Stimulated activated CD8-positive, alpha-beta memory T cell treated with anti-CD3 and anti-CD28 coated beads, Interleukin-7, amount 100 ng/mL, for 48 hours (primary cell): Measurements from ENCODE around the gene KIAA2012.

Experiments used
- DNase-seq, 2 donors: peaks; one replicate each; pipeline ENCODE4 v3.0.0-alpha.2; 2020; ENCODE audit warnings: low read depth in 1 of 2; ENCODE audit errors: extremely low read depth in 1 of 2

The KIAA2012 gene

GRCh38 chr2:202042444-202042843 lies 30.6 kb upstream of the KIAA2012 start:
- no peak for DNase-seq

- DNase-seq, result no peak
These were observed 29.6 kb upstream of the KIAA2012 start for GRCh38 chr2:202043475-202043874.

DNA sequence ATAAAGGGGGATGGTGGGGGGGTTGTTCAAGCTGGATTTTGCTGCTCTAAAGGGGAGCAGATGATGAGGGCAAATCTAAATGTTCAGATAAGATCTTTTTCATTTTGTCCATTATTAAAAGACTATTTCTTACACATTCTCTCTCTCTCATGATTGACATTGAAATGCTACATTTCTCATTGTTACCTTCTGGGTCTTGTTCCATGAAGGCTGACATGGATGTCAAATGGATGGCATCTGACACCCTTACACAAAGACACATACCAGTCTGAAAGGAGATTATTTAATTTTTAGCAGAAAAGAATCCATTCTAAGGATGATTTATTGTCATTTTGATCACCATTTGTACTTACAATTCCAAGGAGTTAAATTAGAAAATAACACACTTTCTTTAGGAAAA lies 28.3 kb upstream of the KIAA2012 start:
- DNase-seq, result no peak

- no peak for DNase-seq
These were observed 26.5 kb upstream of the KIAA2012 start for GRCh38 chr2:202046572-202046971.

DNA sequence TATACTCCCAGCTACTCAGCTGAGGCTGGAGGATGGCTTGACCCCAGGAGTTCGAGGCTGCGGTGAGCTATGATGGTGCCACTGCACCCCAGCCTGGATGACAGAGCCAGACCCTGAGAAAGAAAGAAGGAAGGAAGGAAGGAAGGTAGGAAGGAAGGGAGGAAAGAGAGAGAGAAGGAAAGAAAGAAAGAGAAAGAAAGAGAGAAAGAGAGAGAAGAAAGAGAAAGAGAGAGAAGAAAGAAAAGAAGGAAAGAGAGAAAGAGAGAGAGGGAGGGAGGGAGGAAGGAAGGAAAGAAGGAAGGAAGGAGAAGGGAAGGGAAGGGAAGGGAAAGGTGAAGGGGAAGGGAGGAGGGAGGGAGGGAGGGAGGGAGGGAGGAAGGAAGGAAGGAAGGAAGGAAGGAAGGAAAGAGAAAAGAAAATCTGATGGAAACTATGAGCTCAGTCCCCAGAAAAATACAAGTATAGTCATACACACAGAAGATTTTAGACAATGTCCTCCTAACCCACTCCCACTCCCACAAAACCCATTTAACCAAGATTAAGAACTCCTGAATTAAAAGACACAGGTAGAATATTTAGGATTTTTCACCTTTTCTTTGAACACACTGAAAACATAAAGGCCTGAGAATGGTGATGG lies 23.8 kb upstream of the KIAA2012 start:
- DNase-seq, result no peak

DNA sequence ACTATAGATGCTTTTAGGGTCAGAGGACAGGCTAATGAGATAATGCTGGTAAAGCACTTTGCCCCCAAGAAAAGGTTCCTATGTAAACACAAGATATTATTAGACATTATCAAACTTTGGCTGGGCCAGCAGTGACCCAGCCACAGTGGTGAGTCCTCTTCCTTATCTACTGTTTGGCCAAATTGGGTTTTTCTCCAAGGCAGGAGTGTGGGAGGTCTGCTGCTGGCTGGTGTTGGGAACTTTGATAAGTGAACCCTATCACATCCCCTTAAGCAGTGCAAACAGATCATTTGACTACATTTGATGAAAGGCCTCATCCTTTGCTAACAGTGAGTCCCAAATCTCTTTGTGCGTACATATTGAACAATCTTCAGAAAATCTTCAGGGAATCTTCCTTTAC lies 23.2 kb upstream of the KIAA2012 start:
- no peak for DNase-seq

- DNase-seq, result no peak
These were observed 22.4 kb upstream of the KIAA2012 start for GRCh38 chr2:202050652-202051051.

GRCh38 chr2:202051499-202052161 lies 21.4 kb upstream of the KIAA2012 start:
- no peak for DNase-seq

DNA sequence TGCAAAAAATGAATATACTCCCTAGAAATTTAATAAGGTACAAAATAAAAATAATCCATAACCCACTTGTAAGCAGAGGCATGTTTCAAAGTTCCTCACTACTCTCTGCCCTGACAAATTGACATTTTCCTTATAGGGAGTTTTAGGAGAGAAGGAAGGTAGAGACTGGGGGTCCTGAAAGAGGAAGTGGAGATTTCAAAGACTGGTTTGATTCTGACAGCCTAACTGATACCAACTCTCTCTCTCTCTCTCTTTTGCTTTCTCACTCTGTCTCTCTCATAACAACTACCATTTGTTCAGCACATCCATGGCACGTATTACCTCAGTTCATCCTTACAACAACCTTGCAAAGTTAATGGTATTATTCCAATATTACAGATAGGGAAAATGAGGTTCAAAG lies 20.8 kb upstream of the KIAA2012 start:
- no peak for DNase-seq

DNA sequence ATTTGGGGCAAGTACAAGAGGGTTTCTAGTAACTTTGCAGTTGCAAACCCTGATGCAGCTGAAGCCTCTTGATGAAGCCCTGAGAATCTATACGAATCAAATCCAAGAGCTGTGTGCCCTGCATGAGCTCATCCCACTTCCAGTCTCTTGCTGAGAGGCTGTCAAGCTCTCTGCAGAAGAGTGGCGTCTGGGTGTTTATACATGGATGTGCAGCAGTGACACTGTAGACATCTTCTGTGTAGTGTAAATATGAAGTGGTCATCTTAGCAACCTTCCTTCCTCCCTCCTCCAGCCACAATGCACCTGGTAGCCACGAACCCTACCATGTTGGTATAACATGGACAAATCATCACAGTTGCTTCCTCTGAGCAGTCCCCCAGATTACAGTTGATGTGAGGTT lies 18.4 kb upstream of the KIAA2012 start:
- no peak for DNase-seq

GRCh38 chr2:202056611-202057010 lies 16.4 kb upstream of the KIAA2012 start:
- no peak for DNase-seq

DNA sequence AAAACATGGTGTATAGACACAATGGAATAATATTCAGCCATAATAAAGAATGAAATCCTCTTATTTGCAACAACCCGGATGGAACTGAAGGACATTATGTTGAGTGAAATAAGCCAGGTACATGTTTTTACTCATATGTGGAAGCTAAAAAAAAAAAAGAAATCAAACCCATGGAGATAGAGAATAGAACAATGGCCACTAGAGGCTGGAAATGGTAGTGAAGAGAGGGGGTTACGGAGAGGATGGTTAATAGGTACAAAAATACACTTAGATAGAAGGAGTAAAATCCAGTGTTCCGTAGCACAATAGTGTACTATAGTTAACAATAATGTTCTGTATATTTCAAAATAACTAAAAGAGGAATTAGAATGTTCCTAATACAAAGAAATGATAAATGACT lies 12.8 kb upstream of the KIAA2012 start:
- DNase-seq, result no peak

DNA sequence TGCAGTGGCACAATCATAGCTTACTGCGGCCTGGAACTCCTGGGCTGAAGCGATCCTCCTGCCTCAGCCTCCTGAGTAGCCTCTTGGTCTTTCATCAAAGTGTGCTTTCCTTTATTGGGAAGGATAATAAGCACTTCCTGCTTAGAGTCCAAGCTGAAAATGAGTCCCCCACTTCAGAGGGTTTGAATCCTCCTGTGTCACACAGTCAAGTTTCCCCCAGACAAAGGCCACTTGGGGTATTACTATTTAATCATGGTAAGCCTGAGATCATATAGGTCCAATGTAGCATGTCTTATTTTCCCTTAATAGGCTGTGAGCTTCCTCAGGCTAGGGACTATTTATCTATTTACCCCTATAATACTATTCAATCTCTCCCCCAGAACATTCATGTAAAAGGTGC lies 11.4 kb upstream of the KIAA2012 start:
- no peak for DNase-seq

DNA sequence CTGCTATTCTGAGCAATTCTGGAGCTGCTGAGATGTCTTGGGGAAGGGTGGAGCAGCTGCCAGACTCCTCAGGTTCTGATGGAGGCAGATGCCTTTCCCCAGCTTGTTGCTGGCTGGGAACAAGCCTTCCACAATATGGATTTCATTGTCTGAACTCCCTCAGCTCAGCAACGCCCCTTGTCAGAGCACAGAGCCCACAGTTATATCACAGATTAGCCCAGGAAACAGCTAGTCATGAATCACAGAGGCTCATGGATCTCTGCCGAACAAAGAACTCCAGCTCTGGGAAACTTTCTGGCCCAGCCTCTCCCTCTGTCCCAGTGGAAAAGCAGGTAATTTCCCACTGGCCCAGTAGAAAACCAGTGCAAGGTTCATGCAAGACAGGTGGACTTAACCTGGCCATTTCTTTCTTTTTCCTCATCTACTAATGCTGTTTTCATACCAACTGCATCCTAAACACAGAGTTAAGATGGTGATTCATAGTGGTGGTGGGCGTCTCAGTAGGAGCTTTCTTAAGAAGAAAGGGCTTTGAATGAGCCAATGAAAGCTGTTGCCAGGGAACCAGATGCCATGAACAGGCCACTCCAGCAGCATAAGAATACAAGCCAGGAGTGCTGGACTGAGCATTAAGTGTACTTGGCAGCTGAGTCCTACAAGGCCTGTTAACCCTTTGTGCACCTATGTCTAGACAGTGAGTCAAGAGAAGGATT lies 8.7 kb upstream of the KIAA2012 start:
- peak in 1 of 2 donors; percentile 0 for DNase-seq

GRCh38 chr2:202064881-202065230 lies 8.2 kb upstream of the KIAA2012 start:
- DNase-seq, result no peak

DNA sequence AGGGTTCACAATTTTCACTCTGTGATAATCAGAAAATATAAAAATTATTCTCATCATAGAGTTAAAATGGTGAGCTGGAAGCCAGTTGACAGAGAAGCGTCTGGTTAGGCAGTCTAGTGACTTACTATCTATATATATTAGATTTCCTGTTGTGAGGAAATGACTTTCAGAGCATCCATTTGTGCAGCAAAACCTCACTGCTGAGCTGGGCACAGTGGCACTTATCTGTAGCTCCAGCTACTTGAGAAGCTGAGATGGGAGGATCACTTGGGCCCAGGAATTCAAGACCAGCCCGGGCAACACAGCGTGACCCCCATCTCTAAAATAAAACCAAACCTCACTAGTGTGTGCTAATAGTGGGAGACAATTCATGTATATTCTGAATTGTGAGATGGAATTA lies 7.2 kb upstream of the KIAA2012 start:
- DNase-seq, result no peak

DNA sequence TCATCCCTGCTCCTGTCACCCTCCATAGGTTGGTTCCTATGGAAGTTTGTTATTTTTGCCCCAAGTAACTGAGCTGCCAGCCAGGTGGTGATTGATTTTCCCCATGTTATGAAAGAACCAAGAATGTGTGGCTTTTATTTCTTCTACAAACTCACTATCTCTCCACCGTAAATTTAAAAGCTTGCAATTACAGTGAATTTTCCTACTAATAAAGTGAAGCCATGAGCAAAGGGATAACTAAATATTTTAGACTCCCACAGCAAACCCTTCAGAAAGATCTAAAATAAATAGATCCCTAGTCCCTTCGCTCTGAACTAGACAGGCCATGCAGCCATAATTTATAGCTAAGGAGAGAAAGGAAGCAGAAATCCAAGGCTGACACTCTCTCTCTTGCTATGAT lies 6.2 kb upstream of the KIAA2012 start:
- no peak for DNase-seq

DNA sequence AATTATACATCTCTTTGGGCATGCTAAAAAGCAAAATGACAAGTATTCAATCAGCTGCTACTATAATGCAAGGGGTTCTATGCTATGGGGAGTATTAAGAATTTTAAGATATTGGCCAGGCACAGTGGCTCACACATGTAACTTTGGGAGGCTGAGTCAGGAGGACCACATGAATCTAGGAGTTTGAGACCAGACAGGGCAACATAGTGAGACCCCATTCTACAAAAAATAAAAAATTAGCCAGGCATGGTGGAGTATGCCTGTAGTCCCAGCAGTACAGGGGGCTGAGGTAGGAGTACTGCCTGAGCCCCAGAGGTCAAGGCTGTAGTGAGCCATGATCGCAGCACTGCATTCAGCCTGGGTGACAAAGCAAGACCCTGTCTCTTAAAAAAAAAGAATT lies 5.5 kb upstream of the KIAA2012 start:
- no peak for DNase-seq

GRCh38 chr2:202069170-202070067 lies 3.6 kb upstream of the KIAA2012 start:
- DNase-seq, result no peak

GRCh38 chr2:202071107-202071506 lies 1.9 kb upstream of the KIAA2012 start:
- no peak for DNase-seq

DNA sequence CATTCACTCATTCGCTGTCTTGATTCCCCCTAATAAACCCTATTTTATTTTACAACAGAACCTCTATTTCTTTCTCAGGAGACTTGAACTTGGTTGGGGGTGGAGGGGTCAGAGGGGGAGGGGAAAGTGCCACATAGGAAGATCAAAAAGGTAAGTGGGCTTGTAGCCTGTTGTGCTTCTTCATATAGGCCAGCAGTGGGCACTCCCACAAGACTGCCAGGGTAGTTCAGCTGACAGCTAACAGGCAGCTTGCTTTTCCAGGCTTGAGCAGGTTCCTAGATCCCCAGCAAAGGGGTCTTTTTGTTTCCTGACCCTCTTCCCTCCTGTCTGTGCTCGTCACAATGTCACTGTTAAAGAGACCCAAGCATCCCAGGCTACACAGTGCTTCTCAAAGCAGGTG lies 829 bp upstream of the KIAA2012 start:
- DNase-seq, result no peak
